Liver (tissue), 9 donors: ENCODE data around the gene TRNAU1AP. TPM values are rescaled to one million over a fixed set of nuclear protein-coding genes. Genes with fewer than 3 reads are reported as not detected.

Experiments
- DNase-seq: peaks from one replicate; pipeline ENCODE4 v3.0.0-alpha.2; 2017; ENCODE audit warnings: low spot score
- H3K27ac ChIP-seq, 2 donors: one replicate each; pipeline ENCODE4 v1.7.0; 2013; ENCODE audit warnings: inconsistent platforms in 2 of 2, low read length in 2 of 2, control low read depth in 1 of 2, low read depth in 1 of 2, mild to moderate bottlenecking in 1 of 2
- H3K27me3 ChIP-seq, 4 donors: one replicate each; pipeline versions ENCODE4 v1.6.1 to v1.7.0; 2013; ENCODE audit warnings: low read length in 3 of 4, inconsistent platforms in 1 of 4, mild to moderate bottlenecking in 1 of 4, moderate library complexity in 1 of 4; ENCODE audit not compliant: control insufficient read depth in 4 of 4, insufficient read depth in 4 of 4
- H3K36me3 ChIP-seq, 4 donors: one replicate each; pipeline versions ENCODE4 v1.6.1 to v1.7.0; 2013; ENCODE audit warnings: low read length in 3 of 4, mild to moderate bottlenecking in 3 of 4, low read depth in 1 of 4, moderate library complexity in 1 of 4; ENCODE audit not compliant: control insufficient read depth in 4 of 4, insufficient read depth in 3 of 4
- H3K4me1 ChIP-seq, 4 donors: one replicate each; pipeline versions ENCODE4 v1.6.1 to v1.7.0; 2013; ENCODE audit warnings: low read length in 3 of 4, mild to moderate bottlenecking in 3 of 4, moderate library complexity in 1 of 4; ENCODE audit not compliant: control insufficient read depth in 4 of 4, insufficient read depth in 4 of 4
- H3K4me3 ChIP-seq, 3 donors: one replicate each; pipeline versions ENCODE4 v1.6.1 to v1.7.0; 2013; ENCODE audit warnings: low read length in 3 of 3, control low read depth in 1 of 3, low read depth in 1 of 3, mild to moderate bottlenecking in 1 of 3
- H3K9ac ChIP-seq, 2 donors: one replicate each; pipeline ENCODE4 v1.7.0; 2013; ENCODE audit warnings: low read length in 2 of 2, mild to moderate bottlenecking in 2 of 2, moderate library complexity in 2 of 2, control low read depth in 1 of 2, low read depth in 1 of 2
- H3K9me3 ChIP-seq, 4 donors: one replicate each; pipeline versions ENCODE4 v1.6.1 to v1.7.0; 2013; ENCODE audit warnings: low read length in 3 of 4; ENCODE audit not compliant: control insufficient read depth in 4 of 4
- EGR1 ChIP-seq, 2 donors: IDR thresholded peaks; 2 replicates each; pipeline ENCODE4 v1.6.1; 2016 to 2018; ENCODE audit warnings: antibody characterized with exemption in 2 of 2, low read depth in 2 of 2
- FOXA1 ChIP-seq: IDR thresholded peaks from 2 replicates; pipeline ENCODE4 v1.6.1; 2016; ENCODE audit warnings: antibody characterized with exemption
- FOXA2 ChIP-seq: IDR thresholded peaks from 2 replicates; pipeline ENCODE4 v1.6.1; 2016; ENCODE audit warnings: antibody characterized with exemption
- HNF4A ChIP-seq, 2 donors: conservative IDR thresholded peaks; 2 replicates each; pipeline ENCODE4 v1.6.1; 2016; ENCODE audit warnings: antibody characterized with exemption in 2 of 2, mild to moderate bottlenecking in 2 of 2
- HNF4G ChIP-seq: IDR thresholded peaks from 2 replicates; pipeline ENCODE4 v1.6.1; 2016; ENCODE audit warnings: antibody characterized with exemption
- JUND ChIP-seq, 2 donors: IDR thresholded peaks; 2 replicates each; pipeline ENCODE4 v1.6.1; 2016; ENCODE audit warnings: antibody characterized with exemption in 2 of 2
- RAD21 ChIP-seq, 2 donors: IDR thresholded peaks; 2 replicates each; pipeline ENCODE4 v1.6.1; 2016; ENCODE audit warnings: antibody characterized with exemption in 2 of 2, mild to moderate bottlenecking in 2 of 2
- SP1 ChIP-seq: IDR thresholded peaks from 2 replicates; pipeline ENCODE4 v1.6.1; 2018; ENCODE audit warnings: antibody characterized with exemption, mild to moderate bottlenecking
- TAF1 ChIP-seq: conservative IDR thresholded peaks from 2 replicates; pipeline ENCODE4 v1.6.1; 2016; ENCODE audit warnings: antibody characterized with exemption, mild to moderate bottlenecking
- YY1 ChIP-seq: IDR thresholded peaks from 2 replicates; pipeline ENCODE4 v1.6.1; 2016; ENCODE audit warnings: antibody characterized with exemption, mild to moderate bottlenecking
- WGBS: extraction: QIAGEN DNeasy Blood & Tissue Kit; methylation state at CpG from one replicate; pipeline ENCODE4 v1.1.7; 2013; 5-methylcytosine and 5-hydroxymethylcytosine counted together
- polyA plus RNA-seq, 2 donors: library from polyadenylated mRNA; stranded (reverse) in 1 of 2; unstranded in 1 of 2; fragments of 200-250 nt in 1 of 2; fragments of >200 nt in 1 of 2; fragmentation: Nextera tagmentation in 1 of 2; extraction: Ambion mirVana in 1 of 2; gene quantifications; one replicate each; pipeline versions ENCODE4 v1.2.1 to v1.2.3, GENCODE V29; 2013 to 2015
- total RNA-seq, 2 donors: library from RNA; depleted of rRNA; stranded (reverse); fragments of >200 nt; gene quantifications; one replicate each; pipeline ENCODE4 v1.2.3, GENCODE V29; 2014
- TF ChIP-seq, protein P1 (sequence below): IDR thresholded peaks from 2 replicates; pipeline ENCODE4 v1.6.1; 2016; ENCODE audit warnings: antibody characterized with exemption, mild to moderate bottlenecking
- TF ChIP-seq, protein P2 (sequence below): IDR thresholded peaks from 2 replicates; pipeline ENCODE4 v1.6.1; 2016; ENCODE audit warnings: antibody characterized with exemption
- TF ChIP-seq, protein P3 (sequence below): IDR thresholded peaks from 2 replicates; pipeline ENCODE4 v1.6.1; 2016; ENCODE audit warnings: antibody characterized with exemption
- TF ChIP-seq, protein P4 (sequence below): IDR thresholded peaks from 2 replicates; pipeline ENCODE4 v1.6.1; 2016; ENCODE audit warnings: antibody characterized with exemption
- TF ChIP-seq, protein P5 (sequence below): fragments of 150-350 bp; IDR thresholded peaks from 2 replicates; pipeline ENCODE4 v1.5.1; 2017; ENCODE audit warnings: improper control_type of control experiment, low read depth, low read length; ENCODE audit not compliant: missing input control
- donor health status: healthy.
- donor health status: healthy.
- donor health status: healthy.
- donor health status: healthy.
- donor health status: healthy.

Gene TRNAU1AP
- total and polyA plus RNA-seq, 4 donors, result 5.6 to 12.0 (median 8.8) TPM

DNA sequence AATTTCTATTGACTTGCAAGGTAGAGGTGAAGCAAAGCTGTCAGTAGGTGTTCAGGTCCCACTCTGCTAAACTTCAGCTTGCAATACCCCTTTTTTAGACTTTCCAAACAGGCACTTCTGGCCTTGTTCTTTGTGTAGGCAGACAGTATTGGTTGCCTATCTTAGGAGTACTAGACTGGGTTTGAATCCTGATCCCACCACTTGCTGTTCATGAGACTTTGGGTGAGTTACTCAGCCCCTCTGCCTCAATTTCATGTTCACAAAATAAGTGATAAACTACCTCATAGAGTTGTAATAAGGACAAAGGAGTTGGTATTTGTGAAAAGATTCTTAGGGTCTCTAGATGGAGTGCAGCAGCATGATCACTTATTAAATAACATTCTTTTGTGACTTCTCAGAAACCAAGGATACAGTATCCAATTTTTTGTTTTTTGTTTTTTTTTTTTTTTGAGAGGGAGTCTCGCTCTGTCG, 41.9 kb upstream of the TRNAU1AP start:
- no peak overlapping the region for H3K4me3 ChIP-seq

More for the DNA sequence above, 41.9 kb upstream of the TRNAU1AP start:
- TF ChIP-seq, protein P1, sequence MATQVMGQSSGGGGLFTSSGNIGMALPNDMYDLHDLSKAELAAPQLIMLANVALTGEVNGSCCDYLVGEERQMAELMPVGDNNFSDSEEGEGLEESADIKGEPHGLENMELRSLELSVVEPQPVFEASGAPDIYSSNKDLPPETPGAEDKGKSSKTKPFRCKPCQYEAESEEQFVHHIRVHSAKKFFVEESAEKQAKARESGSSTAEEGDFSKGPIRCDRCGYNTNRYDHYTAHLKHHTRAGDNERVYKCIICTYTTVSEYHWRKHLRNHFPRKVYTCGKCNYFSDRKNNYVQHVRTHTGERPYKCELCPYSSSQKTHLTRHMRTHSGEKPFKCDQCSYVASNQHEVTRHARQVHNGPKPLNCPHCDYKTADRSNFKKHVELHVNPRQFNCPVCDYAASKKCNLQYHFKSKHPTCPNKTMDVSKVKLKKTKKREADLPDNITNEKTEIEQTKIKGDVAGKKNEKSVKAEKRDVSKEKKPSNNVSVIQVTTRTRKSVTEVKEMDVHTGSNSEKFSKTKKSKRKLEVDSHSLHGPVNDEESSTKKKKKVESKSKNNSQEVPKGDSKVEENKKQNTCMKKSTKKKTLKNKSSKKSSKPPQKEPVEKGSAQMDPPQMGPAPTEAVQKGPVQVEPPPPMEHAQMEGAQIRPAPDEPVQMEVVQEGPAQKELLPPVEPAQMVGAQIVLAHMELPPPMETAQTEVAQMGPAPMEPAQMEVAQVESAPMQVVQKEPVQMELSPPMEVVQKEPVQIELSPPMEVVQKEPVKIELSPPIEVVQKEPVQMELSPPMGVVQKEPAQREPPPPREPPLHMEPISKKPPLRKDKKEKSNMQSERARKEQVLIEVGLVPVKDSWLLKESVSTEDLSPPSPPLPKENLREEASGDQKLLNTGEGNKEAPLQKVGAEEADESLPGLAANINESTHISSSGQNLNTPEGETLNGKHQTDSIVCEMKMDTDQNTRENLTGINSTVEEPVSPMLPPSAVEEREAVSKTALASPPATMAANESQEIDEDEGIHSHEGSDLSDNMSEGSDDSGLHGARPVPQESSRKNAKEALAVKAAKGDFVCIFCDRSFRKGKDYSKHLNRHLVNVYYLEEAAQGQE, result no peak
- TF ChIP-seq, protein P2, sequence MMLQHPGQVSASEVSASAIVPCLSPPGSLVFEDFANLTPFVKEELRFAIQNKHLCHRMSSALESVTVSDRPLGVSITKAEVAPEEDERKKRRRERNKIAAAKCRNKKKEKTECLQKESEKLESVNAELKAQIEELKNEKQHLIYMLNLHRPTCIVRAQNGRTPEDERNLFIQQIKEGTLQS, result no peak
- TF ChIP-seq JUND (IDR thresholded peaks at IDR 0.05) (no peak), TAF1 (no peak), YY1 (no peak), FOXA2 (no peak), EGR1 (IDR thresholded peaks at IDR 0.05; ENCODE audit: low read depth in 2 of 2) (no peak), FOXA1 (no peak), HNF4A (conservative IDR thresholded peaks at IDR 0.05) (no peak), RAD21 (IDR thresholded peaks at IDR 0.05) (no peak), SP1 (no peak), HNF4G (no peak)
- TF ChIP-seq, protein P3, sequence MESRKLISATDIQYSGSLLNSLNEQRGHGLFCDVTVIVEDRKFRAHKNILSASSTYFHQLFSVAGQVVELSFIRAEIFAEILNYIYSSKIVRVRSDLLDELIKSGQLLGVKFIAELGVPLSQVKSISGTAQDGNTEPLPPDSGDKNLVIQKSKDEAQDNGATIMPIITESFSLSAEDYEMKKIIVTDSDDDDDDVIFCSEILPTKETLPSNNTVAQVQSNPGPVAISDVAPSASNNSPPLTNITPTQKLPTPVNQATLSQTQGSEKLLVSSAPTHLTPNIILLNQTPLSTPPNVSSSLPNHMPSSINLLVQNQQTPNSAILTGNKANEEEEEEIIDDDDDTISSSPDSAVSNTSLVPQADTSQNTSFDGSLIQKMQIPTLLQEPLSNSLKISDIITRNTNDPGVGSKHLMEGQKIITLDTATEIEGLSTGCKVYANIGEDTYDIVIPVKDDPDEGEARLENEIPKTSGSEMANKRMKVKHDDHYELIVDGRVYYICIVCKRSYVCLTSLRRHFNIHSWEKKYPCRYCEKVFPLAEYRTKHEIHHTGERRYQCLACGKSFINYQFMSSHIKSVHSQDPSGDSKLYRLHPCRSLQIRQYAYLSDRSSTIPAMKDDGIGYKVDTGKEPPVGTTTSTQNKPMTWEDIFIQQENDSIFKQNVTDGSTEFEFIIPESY, result no peak
- TF ChIP-seq, protein P4, sequence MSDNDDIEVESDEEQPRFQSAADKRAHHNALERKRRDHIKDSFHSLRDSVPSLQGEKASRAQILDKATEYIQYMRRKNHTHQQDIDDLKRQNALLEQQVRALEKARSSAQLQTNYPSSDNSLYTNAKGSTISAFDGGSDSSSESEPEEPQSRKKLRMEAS, result no peak
- TF ChIP-seq, protein P5, sequence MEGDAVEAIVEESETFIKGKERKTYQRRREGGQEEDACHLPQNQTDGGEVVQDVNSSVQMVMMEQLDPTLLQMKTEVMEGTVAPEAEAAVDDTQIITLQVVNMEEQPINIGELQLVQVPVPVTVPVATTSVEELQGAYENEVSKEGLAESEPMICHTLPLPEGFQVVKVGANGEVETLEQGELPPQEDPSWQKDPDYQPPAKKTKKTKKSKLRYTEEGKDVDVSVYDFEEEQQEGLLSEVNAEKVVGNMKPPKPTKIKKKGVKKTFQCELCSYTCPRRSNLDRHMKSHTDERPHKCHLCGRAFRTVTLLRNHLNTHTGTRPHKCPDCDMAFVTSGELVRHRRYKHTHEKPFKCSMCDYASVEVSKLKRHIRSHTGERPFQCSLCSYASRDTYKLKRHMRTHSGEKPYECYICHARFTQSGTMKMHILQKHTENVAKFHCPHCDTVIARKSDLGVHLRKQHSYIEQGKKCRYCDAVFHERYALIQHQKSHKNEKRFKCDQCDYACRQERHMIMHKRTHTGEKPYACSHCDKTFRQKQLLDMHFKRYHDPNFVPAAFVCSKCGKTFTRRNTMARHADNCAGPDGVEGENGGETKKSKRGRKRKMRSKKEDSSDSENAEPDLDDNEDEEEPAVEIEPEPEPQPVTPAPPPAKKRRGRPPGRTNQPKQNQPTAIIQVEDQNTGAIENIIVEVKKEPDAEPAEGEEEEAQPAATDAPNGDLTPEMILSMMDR, result no peak
- Histone ChIP-seq H3K9ac (no peak overlapping the region), H3K9me3 (no peaks in the 10 kb centered on the region), H3K36me3 (peaks cover 8 to 43% (median 35%) of the 10 kb centered on the region in 4 donors), H3K27ac (no peak overlapping the region), H3K27me3 (no peaks in the 10 kb centered on the region), H3K4me1 (peaks cover 7 to 34% (median 15%) of the 10 kb centered on the region in 4 donors)
- DNase-seq, result no peak
- WGBS, result 88% methylated on average over 2 of the region's 2 CpGs
